CD14-positive monocyte (primary cell): ENCODE data around the gene DNAJC11. TPM values are rescaled to one million over a fixed set of nuclear protein-coding genes. Genes with fewer than 3 reads are reported as not detected.

ENCODE experiments used
- DNase-seq, 3 donors: peaks; one replicate each; pipeline ENCODE4 v3.0.0-alpha.2; 2011 to 2022
- H2AFZ ChIP-seq: 2 replicates; pipeline ENCODE4 v1.6.0; 2012; ENCODE audit warnings: mild to moderate bottlenecking, low read depth, low read length, inconsistent platforms; ENCODE audit not compliant: insufficient read depth, poor library complexity, severe bottlenecking
- H3K27ac ChIP-seq, 2 donors: 1 replicate in 1 of 2; 2 replicates in 1 of 2; pipeline ENCODE4 v1.5.1; 2012 to 2013; ENCODE audit warnings: low read length in 2 of 2, control low read depth in 1 of 2, inconsistent platforms in 1 of 2, low read depth in 1 of 2, mild to moderate bottlenecking in 1 of 2
- H3K27me3 ChIP-seq, 2 donors: one replicate each; pipeline versions ENCODE4 v1.6.0 to v1.6.1; 2011 to 2013; ENCODE audit warnings: low read length in 2 of 2; ENCODE audit not compliant: control insufficient read depth in 2 of 2, insufficient read depth in 2 of 2
- H3K36me3 ChIP-seq, 2 donors: replicated peaks in 1 of 2; 1 replicate in 1 of 2; 2 replicates in 1 of 2; pipeline versions ENCODE4 v1.5.1 to v1.6.1; 2012 to 2013; ENCODE audit warnings: low read length in 2 of 2, control low read depth in 1 of 2, inconsistent platforms in 1 of 2, mild to moderate bottlenecking in 1 of 2; ENCODE audit not compliant: insufficient read depth in 2 of 2, control insufficient read depth in 1 of 2
- H3K4me1 ChIP-seq, 2 donors: 1 replicate in 1 of 2; 2 replicates in 1 of 2; pipeline versions ENCODE4 v1.5.1 to v1.6.1; 2012 to 2013; ENCODE audit warnings: low read length in 2 of 2, control low read depth in 1 of 2, inconsistent platforms in 1 of 2, mild to moderate bottlenecking in 1 of 2, moderate library complexity in 1 of 2; ENCODE audit not compliant: insufficient read depth in 2 of 2, control insufficient read depth in 1 of 2
- H3K4me2 ChIP-seq: replicated peaks from 2 replicates; pipeline ENCODE3; 2012; ENCODE audit warnings: low read length, moderate library complexity, mild to moderate bottlenecking; ENCODE audit not compliant: poor library complexity, severe bottlenecking; ENCODE audit errors: extremely low read depth
- H3K4me3 ChIP-seq, 3 experiments: fragments of 200-600 bp in 1 of 3; sonication (generic) in 1 of 3; replicated peaks in 1 of 3; 1 replicate in 2 of 3; 2 replicates in 1 of 3; pipeline ENCODE4 v1.5.1; 2011 to 2013; ENCODE audit warnings: low read length in 3 of 3, mild to moderate bottlenecking in 3 of 3, control low read depth in 2 of 3, low read depth in 2 of 3, inconsistent platforms in 1 of 3, moderate library complexity in 1 of 3
- H3K79me2 ChIP-seq: 2 replicates; pipeline ENCODE4 v1.6.0; 2012; ENCODE audit warnings: mild to moderate bottlenecking, control low read depth, inconsistent platforms, low read length, moderate library complexity; ENCODE audit not compliant: insufficient read depth
- H3K9ac ChIP-seq: 2 replicates; pipeline ENCODE4 v1.6.0; 2017; ENCODE audit warnings: low read length, mild to moderate bottlenecking; ENCODE audit not compliant: insufficient read depth, poor library complexity, severe bottlenecking
- H3K9me3 ChIP-seq, 2 donors: replicated peaks in 1 of 2; 1 replicate in 1 of 2; 2 replicates in 1 of 2; pipeline versions ENCODE4 v1.5.1 to v1.6.1; 2012 to 2013; ENCODE audit warnings: low read length in 2 of 2, control low read depth in 1 of 2; ENCODE audit not compliant: control insufficient read depth in 1 of 2, insufficient read depth in 1 of 2
- H4K20me1 ChIP-seq: 2 replicates; pipeline ENCODE4 v1.6.0; 2012; ENCODE audit warnings: mild to moderate bottlenecking, low read length, control low read depth, moderate library complexity; ENCODE audit not compliant: insufficient read depth
- H3K27ac Mint-ChIP-seq, 7 donors: one replicate each; pipeline ENCODE4 v1.8.0; 2020; ENCODE audit warnings: mild to moderate bottlenecking in 7 of 7, mixed read lengths in 7 of 7, moderate library complexity in 6 of 7, inconsistent platforms in 2 of 7
- H3K27me3 Mint-ChIP-seq, 3 donors: one replicate each; pipeline ENCODE4 v1.8.0; 2021 to 2022; ENCODE audit warnings: low read depth in 3 of 3, mild to moderate bottlenecking in 3 of 3, mixed read lengths in 3 of 3, moderate library complexity in 3 of 3, inconsistent platforms in 1 of 3
- H3K36me3 Mint-ChIP-seq, 2 donors: one replicate each; pipeline ENCODE4 v1.8.0; 2020; ENCODE audit warnings: mixed read lengths in 2 of 2, inconsistent platforms in 1 of 2, mild to moderate bottlenecking in 1 of 2
- H3K4me1 Mint-ChIP-seq: one replicate; pipeline ENCODE4 v1.8.0; 2020; ENCODE audit warnings: mild to moderate bottlenecking, mixed read lengths
- H3K4me3 Mint-ChIP-seq, 2 donors: one replicate each; pipeline ENCODE4 v1.8.0; 2020; ENCODE audit warnings: mild to moderate bottlenecking in 2 of 2, mixed read lengths in 2 of 2, moderate library complexity in 1 of 2
- H3K9me3 Mint-ChIP-seq, 7 donors: one replicate each; pipeline ENCODE4 v1.8.0; 2020 to 2022; ENCODE audit warnings: mixed read lengths in 7 of 7, mild to moderate bottlenecking in 6 of 7, moderate library complexity in 6 of 7, inconsistent platforms in 2 of 7
- CTCF ChIP-seq: fragments of 200-600 bp; IDR thresholded peaks from one replicate; pipeline ENCODE4 v1.8.0; 2022; ENCODE audit warnings: antibody characterized with exemption, mild to moderate bottlenecking
- WGBS: methylation state at CpG from one replicate; pipeline ENCODE4 v1.1.5; 2013; ENCODE audit warnings: missing lambda C conversion rate; ENCODE audit not compliant: insufficient coverage; 5-methylcytosine and 5-hydroxymethylcytosine counted together
- intact Hi-C, 2 donors: fragments of 100-400 bp; cut with micrococcal nuclease; formaldehyde crosslinking; loops; one replicate each; pipeline versions ENCODE4 v1.15.0 to v1.15.1; 2023
- polyA plus RNA-seq, 3 donors: library from polyadenylated mRNA; depleted of rRNA in 1 of 3; unstranded in 2 of 3; stranded (reverse) in 1 of 3; fragments of 300-500 nt in 2 of 3; fragments of >200 nt in 1 of 3; fragmentation: Illumina TruSeq in 2 of 3; gene quantifications; 1 replicate in 2 of 3; 2 replicates in 1 of 3; pipeline ENCODE4 v1.2.3, GENCODE V29; 2012 to 2021

DNAJC11 gene
- polyA plus RNA-seq, 3 donors = 9.7 to 19.9 (median 15.8) TPM

- no peak for DNase-seq
- intact Hi-C loops = no loop called here
- H3K27me3 ChIP-seq = no peaks in the 10 kb centered on the region
- peaks cover 14% of the 10 kb centered on the region for H3K79me2 ChIP-seq
- Mint-ChIP-seq H3K36me3 (peaks cover 56 to 78% of the 10 kb centered on the region in 2 donors), H3K4me3 (no peak overlapping the region), H3K27ac (peak overlapping the region in 1 of 7 donors; percentile 28), H3K9me3 (no peaks in the 10 kb centered on the region), H3K4me1 (peaks cover 25% of the 10 kb centered on the region), H3K27me3 (no peaks in the 10 kb centered on the region)
- no peak overlapping the region for H3K27ac ChIP-seq
- WGBS = 100% methylated on average over 7 of the region's 7 CpGs
- no peak overlapping the region for H3K4me2 ChIP-seq
- H2AFZ ChIP-seq = no peak overlapping the region
- no peak overlapping the region for H3K4me3 ChIP-seq
- peaks cover 79 to 90% of the 10 kb centered on the region in 2 donors for H3K36me3 ChIP-seq
- H3K9me3 ChIP-seq = no peaks in the 10 kb centered on the region
- no peak overlapping the region for H3K9ac ChIP-seq
- peaks cover 21 to 27% of the 10 kb centered on the region in 2 donors for H3K4me1 ChIP-seq
- peaks cover 100% of the 10 kb centered on the region for H4K20me1 ChIP-seq
- no peak for TF ChIP-seq CTCF
These were observed 111.6 kb downstream of the DNAJC11 start for GRCh38 chr1:6590046-6590445.

GRCh38 chr1:6588893-6589520 is 112.6 kb downstream of the DNAJC11 start:
- Histone ChIP-seq H4K20me1 (peaks cover 100% of the 10 kb centered on the region), H3K9me3 (no peaks in the 10 kb centered on the region), H3K27me3 (no peaks in the 10 kb centered on the region), H3K9ac (no peak overlapping the region), H3K79me2 (peaks cover 21% of the 10 kb centered on the region), H2AFZ (no peak overlapping the region), H3K27ac (peak overlapping the region; percentile 16 to 27), H3K4me2 (no peak overlapping the region), H3K36me3 (peaks cover 70 to 85% of the 10 kb centered on the region in 2 donors), H3K4me1 (peaks cover 21 to 27% of the 10 kb centered on the region in 2 donors), H3K4me3 (no peak overlapping the region)
- H3K27ac Mint-ChIP-seq = peak overlapping the region in 2 of 7 donors; percentile 15 to 28
- intact Hi-C loops = no loop called here
- peaks cover 29% of the 10 kb centered on the region for H3K4me1 Mint-ChIP-seq
- no peak overlapping the region for H3K4me3 Mint-ChIP-seq
- H3K9me3 Mint-ChIP-seq = no peaks in the 10 kb centered on the region
- H3K36me3 Mint-ChIP-seq = peaks cover 56 to 73% of the 10 kb centered on the region in 2 donors
- H3K27me3 Mint-ChIP-seq = no peaks in the 10 kb centered on the region
- peak in 1 of 3 donors; percentile 15 for DNase-seq
- WGBS = 64% methylated on average over 23 of the region's 24 CpGs
- TF ChIP-seq CTCF = no peak
